Transverse colon (tissue), 3 donors: ENCODE results near the gene DCN.

Experiments used
- CTCF ChIP-seq, 5 experiments: fragments of 200-600 bp in 3 of 5; fragments of 450-650 bp in 2 of 5; sonication (generic) in 3 of 5; IDR thresholded peaks; 1 replicate in 2 of 5; 2 replicates in 3 of 5; pipeline ENCODE4 v1.5.1; 2016 to 2017; ENCODE audit warnings: antibody characterized with exemption in 5 of 5, inconsistent platforms in 3 of 5, mild to moderate bottlenecking in 2 of 5, moderate library complexity in 1 of 5
- POLR2A ChIP-seq: fragments of 450-650 bp; IDR thresholded peaks from one replicate; pipeline ENCODE4 v1.6.1; 2016; ENCODE audit warnings: antibody characterized with exemption, mild to moderate bottlenecking, moderate library complexity

GRCh38 chr12:91098941-91099340, 83.7 kb downstream of the DCN start:
- TF ChIP-seq CTCF (IDR thresholded peaks at IDR 0.05) (no peak), POLR2A (no peak)
